NB4 (cell line): ENCODE results near the gene RPL22.

Source experiments
- DNase-seq: peaks from one replicate; pipeline ENCODE4 v3.0.0; 2010; ENCODE audit warnings: low read depth
- H3K4me3 ChIP-seq: one replicate; pipeline ENCODE4 v1.5.1; 2011; ENCODE audit warnings: mild to moderate bottlenecking, low read depth, low read length, moderate library complexity
- MYC ChIP-seq: IDR thresholded peaks from 2 replicates; pipeline ENCODE4 v1.6.1; 2011; ENCODE audit warnings: low read depth, low read length
- POLR2A ChIP-seq: IDR thresholded peaks from 2 replicates; pipeline ENCODE4 v1.6.1; 2011; ENCODE audit warnings: mild to moderate bottlenecking; ENCODE audit not compliant: insufficient read length; ENCODE audit errors: extremely low read depth
- TF ChIP-seq, protein P1 (sequence below): IDR thresholded peaks from 2 replicates; pipeline ENCODE4 v1.6.1; 2011; ENCODE audit warnings: low read depth, low read length
- TF ChIP-seq, protein P2 (sequence below): IDR thresholded peaks from one replicate; pipeline ENCODE4 v1.5.1; 2012; ENCODE audit warnings: low read depth, low read length

RPL22 gene

DNA sequence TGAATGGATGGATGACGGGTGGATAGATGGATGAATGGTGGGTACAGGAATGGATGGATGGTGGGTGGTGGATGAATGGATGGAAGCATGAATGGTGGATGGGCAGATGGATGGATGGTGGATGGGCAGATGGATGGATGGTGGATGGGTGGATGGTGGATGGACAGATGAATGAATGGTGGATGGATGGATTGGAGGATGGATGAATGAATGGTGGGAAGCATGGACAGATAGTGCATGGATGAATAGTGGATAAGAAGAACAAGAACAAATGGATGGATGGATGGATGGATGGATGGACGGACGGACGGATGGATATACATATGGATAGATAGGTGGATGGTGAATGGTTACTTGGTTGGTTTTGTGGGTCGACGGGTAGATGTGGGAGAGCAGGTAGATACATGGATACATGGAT, 24.0 kb downstream of the RPL22 start:
- TF ChIP-seq POLR2A (no peak), MYC (no peak)
- TF ChIP-seq, protein P1, sequence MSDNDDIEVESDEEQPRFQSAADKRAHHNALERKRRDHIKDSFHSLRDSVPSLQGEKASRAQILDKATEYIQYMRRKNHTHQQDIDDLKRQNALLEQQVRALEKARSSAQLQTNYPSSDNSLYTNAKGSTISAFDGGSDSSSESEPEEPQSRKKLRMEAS: no peak
- TF ChIP-seq, protein P2, sequence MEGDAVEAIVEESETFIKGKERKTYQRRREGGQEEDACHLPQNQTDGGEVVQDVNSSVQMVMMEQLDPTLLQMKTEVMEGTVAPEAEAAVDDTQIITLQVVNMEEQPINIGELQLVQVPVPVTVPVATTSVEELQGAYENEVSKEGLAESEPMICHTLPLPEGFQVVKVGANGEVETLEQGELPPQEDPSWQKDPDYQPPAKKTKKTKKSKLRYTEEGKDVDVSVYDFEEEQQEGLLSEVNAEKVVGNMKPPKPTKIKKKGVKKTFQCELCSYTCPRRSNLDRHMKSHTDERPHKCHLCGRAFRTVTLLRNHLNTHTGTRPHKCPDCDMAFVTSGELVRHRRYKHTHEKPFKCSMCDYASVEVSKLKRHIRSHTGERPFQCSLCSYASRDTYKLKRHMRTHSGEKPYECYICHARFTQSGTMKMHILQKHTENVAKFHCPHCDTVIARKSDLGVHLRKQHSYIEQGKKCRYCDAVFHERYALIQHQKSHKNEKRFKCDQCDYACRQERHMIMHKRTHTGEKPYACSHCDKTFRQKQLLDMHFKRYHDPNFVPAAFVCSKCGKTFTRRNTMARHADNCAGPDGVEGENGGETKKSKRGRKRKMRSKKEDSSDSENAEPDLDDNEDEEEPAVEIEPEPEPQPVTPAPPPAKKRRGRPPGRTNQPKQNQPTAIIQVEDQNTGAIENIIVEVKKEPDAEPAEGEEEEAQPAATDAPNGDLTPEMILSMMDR: no peak
- H3K4me3 ChIP-seq: no peak overlapping the region
- DNase-seq: no peak

DNA sequence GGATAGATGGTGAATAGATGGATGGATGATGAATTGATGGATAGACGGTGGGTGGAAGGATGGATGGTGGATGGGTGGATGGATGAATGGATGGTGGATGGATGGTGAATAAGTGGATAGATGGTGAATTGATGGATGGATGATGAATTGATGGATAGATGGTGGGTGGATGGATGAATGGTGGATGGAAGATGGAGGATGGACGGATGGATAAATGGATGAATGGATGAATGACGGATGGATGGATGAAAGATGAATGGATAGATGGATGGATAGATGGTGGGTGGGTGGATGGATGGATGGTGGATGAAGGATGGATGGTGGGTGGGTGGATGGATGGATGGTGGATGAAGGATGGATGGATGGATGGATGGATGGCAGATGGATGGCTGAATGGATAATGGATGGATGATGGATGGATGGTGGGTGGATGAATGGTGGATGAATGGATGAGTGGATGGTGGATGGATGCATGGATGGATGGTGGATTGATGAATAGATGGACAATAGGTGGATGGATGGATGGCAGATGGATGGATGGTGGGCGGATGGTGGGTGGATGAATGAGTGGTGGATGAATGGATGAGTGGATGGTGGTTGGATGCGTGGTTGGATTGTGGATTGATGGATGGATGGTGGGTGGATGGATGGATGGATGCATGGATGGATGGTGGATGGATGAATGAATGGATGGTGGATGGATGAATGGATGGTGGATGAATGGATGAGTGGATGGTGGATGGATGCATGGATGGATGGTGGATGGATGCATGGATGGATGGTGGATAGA, 24.6 kb downstream of the RPL22 start:
- H3K4me3 ChIP-seq: no peak overlapping the region
- TF ChIP-seq, protein P1: no peak
- no peak for TF ChIP-seq POLR2A
- TF ChIP-seq, protein P2: no peak
- TF ChIP-seq MYC: no peak
- DNase-seq: no peak

DNA sequence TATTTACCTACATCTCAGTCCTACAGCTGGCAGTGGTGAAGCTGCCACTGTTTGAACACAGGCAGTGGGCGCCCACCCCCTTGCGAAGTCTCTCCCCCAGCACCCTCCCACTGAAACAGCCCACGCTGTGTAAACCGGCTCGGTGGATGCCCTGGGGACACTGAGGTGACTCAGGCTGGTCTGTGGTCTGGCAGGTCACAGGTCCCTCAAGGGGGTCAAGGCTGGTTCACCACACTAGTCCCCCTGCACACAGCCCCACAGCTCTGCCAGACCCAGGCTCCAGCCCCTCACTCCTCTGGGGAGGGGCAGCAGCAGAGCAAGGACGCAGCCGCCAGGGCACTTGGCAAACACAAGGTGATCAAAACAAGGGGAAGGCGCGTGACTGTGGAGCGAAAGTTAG, 26.8 kb downstream of the RPL22 start:
- peak; percentile 31 for DNase-seq
- TF ChIP-seq, protein P2: no peak
- TF ChIP-seq, protein P1: no peak
- TF ChIP-seq MYC: no peak
- TF ChIP-seq POLR2A: no peak

DNA sequence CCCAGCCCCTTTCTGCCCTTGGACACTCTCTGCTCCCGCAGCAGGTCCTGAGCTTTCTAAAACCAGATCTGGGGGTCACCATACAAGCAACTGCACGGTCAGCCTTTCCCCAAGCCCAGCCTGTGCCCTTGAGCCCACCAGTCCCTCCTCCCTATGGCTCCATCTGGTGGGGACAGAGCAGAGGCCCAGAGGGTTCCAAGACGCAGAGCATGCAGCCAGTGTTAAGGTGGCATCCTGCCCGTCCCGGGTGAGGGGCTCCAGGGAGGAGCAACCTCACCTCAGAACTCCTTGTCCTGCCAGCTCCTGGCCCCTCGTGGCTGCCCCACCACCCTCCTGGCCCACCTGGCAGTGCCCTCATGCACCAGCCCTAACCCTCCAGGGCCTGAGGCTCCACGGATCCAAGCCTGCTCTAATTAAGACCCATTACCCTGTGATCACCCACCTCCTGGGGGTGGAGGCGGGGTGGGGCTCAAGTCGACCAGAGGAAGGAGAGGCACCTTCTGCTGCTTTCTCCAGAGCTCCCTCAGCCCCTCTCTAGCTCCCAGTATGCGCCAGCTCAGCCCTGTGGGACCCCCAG, 27.8 kb downstream of the RPL22 start:
- no peak overlapping the region for H3K4me3 ChIP-seq
- TF ChIP-seq, protein P2: peak; percentile 26
- TF ChIP-seq MYC: no peak
- DNase-seq: peak; percentile 22

More for the DNA sequence above, 26.8 kb downstream of the RPL22 start:
- H3K4me3 ChIP-seq: no peak overlapping the region

DNA sequence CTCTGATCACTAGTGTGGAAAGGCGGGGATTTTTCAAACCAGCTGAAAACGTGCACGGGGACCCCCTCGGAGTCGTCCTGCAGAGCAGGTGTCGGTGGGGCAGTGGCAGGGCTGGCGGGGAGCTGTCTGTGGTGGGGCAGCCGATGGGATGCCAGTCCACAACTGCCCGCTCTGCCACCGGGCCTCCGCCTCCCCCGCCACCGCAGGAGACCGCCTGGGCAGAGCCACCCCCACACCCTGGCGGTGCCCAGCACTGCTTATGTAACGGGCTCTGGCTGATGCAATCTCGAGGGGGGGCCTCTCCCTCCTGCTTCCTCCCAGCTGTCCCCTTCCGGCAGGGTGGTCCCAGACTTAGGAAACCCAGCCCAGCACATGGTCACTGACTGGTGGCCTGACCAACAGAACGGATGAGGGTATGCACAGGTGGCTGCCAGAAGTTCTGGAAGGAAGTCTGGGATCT, 28.6 kb downstream of the RPL22 start:
- peak; percentile 28 for DNase-seq
- TF ChIP-seq, protein P1: peak; percentile 94
- TF ChIP-seq POLR2A: no peak
- TF ChIP-seq MYC: peak; percentile 97
- TF ChIP-seq, protein P2: no peak
- H3K4me3 ChIP-seq: no peak overlapping the region
